GM18505 (cell line): ENCODE results near the gene CYP4V2.

Experiments used
- ATAC-seq: cut with Tn5 transposase; IDR thresholded peaks from one replicate; pipeline ENCODE4 v1.9.1; 2021; ENCODE audit not compliant: unreplicated experiment
- POLR2A ChIP-seq: IDR thresholded peaks from 4 replicates; pipeline ENCODE4 v1.6.1; 2011; ENCODE audit warnings: borderline replicate concordance; ENCODE audit not compliant: insufficient read depth, insufficient read length; ENCODE audit errors: extremely low read depth

The CYP4V2 gene

DNA sequence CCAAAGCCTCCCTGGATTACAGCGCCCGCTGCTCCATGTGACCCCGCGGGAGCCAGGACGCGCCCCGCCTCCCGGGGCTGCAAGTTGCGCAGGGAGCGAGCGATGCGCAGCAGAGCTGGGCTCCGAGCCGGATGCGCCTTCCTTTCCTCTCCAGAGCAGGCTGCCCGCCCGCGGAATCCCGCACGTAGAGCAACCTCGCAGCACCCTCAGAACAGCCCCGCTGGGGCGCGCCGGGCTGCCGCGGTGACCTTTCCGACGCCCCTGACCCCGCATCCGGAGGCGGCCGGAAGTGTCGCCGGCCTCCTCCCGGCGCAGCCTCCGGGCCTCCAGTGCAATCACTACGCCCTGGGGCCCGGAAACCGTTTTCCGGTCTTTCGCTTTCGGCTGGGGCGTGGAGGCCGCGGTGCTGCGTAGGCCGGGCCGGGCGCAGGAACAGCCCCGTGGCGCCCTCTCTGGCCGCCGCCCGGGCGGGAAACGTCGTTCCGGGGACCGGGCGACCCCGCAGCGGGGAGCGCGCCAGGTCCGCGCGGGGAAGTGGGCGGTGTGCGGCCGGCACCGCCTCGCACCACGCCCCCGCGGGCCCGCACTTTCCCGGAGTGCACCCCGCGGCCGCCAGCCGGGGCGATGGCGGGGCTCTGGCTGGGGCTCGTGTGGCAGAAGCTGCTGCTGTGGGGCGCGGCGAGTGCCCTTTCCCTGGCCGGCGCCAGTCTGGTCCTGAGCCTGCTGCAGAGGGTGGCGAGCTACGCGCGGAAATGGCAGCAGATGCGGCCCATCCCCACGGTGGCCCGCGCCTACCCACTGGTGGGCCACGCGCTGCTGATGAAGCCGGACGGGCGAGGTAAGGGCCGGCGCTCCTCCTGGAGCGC, at the start of gene CYP4V2:
Gene CYP4V2, plus strand, starts transcription at position 368 of the 866 bp plus-strand sequence. Its CDS starts 257 bp downstream, at position 625.
- TF ChIP-seq POLR2A = peak; percentile 81
- ATAC-seq = peak; percentile 91

- no peak for TF ChIP-seq POLR2A
- peak; percentile 58 for ATAC-seq
Observed at GRCh38 chr4:186144198-186144945, 47.0 kb upstream of the CYP4V2 start.

DNA sequence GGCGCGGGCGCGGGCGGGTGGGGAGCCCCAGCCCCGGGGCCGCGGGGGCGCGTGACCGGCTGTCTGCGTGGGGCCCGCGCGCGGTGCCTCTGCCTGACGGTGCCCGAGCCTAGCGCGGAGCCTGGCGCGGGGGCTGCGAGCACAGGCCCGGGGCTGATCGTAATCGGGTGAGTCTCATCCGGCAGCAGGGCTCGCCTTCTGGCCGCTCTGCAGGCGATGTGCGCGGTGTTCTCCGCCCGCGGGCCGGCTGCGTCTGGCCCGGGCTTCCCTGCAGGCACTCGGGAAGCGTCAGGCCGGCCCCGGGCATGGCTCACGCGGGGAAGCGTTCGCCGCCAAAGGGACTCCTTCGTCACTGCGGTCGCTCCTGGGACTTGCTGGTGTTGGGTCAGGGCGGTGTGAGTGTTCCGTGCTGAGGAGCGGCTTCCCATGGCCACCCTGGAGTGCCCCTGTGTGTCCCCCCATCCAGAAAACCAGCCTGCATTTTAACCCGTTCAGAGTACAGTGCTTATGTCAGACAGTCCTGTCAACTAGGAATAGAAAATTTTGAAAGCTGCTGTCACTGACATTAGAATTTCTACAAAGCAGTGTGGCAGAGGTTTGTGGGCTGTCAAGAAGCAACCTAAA, 46.3 kb upstream of the CYP4V2 start:
- ATAC-seq = peak; percentile 49
- TF ChIP-seq POLR2A = no peak

DNA sequence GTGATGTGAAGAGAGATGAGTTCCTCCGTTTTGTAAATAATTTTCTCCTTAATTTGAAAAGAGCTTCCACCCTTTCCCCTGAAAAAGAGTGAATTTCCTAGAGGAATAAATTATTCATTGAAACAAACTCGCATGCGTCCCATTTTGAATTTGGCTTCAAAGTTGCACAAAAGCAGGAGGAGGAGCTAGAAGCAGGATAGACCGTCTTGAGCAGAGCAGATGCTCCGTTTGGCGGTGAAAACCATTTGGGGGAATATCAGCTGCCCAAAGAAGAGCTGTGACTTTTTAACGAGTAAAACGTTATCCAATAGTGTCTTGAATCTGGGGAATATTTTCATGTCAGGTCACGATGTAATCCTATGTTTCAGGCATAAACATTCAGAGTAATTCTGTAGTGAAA, 44.9 kb upstream of the CYP4V2 start:
- no peak for TF ChIP-seq POLR2A
- no peak for ATAC-seq

DNA sequence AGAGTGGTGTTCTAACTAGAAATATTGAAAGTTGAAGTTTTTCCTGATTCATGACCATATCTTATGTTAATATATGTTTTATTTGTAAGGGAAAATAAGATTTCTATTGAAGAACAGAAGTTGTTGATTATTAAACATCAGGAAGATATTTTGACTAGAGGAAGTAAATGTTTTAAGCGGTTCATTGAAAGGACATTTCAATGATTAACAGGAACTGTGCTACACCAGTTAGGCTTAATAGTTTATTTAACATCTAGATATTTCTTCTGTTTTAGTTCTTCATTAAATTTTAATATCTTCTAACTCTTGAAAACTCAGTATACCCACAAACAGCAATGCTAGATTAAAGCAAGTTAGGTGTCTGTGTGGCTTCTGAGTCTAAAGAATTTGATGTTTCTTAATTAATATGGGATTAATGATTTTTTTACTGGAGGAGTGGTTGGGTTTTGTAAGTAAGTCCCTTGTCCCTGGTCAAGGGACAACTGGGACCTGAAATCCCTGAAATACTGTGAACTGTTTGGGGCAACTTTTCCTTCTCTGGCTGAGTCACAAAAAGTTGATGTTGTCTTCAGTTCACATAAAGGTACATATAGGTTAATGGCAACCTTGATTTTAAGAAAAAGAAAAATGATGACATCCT, 42.9 kb upstream of the CYP4V2 start:
- no peak for ATAC-seq

DNA sequence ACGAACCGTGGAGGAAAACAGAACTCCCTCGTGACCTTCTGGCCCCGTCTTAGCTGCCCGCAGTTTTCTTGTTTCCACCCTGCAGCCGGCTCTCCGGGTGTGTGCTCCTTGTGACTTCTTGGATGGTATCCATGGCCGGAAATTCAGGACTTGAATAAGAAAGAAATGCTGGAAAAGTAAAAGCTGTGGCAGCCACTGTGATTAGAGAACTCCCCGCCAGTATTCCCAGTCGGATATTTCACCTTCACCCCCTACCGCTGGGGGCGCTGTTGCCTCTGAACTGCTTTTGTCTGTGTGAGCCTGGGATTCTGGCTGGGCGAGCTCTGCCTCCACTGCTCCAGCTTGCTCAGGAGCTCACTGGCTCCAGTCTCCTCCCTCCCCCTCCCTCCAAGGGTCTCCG, 41.5 kb upstream of the CYP4V2 start:
- no peak for TF ChIP-seq POLR2A
- ATAC-seq = no peak

More for the DNA sequence above, 42.9 kb upstream of the CYP4V2 start:
- TF ChIP-seq POLR2A = no peak

DNA sequence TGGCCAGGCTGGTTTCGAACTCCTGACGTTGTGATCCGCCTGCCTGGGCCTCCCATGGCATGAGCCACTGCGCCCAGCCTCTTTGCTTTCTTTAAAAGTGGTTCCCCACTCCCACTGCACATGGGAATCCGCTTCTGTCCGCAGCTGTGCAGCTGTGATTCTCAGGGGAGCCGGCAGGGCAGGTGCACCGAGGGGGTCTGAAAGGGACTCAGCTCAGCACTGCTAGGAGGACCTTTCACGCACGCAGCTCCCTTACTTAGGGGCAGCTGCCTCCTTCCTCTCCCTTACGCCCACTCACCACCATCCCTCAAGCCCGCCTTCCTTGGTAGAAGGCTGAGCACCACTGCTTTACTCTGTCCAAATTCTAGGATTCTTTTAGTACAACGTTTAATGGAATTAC, 40.4 kb upstream of the CYP4V2 start:
- ATAC-seq = no peak
- TF ChIP-seq POLR2A = no peak

DNA sequence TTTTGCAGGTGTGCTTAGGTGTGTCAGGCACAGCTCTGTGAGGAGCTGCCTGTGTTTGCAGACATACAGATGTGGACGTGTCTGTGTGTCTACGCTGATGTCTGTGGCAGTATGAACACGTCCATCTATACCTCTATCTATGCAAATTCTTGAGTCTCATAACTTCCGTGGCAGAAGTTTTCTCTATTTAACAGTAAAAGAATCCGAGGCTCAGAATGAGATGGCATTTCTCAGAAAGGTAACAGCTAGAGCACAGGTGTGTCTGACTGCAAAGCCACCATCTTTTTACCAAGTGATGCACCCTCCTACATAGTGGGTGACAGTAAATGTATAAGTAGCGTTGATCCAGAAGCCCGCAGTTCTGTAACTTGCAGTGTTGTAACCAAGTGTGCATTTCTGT, 39.9 kb upstream of the CYP4V2 start:
- no peak for TF ChIP-seq POLR2A
- ATAC-seq = no peak

GRCh38 chr4:186158021-186158813, 33.1 kb upstream of the CYP4V2 start:
- peak; percentile 76 for ATAC-seq
- TF ChIP-seq POLR2A = no peak

- TF ChIP-seq POLR2A = no peak
- ATAC-seq = no peak
Observed at GRCh38 chr4:186158966-186159365, 32.4 kb upstream of the CYP4V2 start.

- no peak for TF ChIP-seq POLR2A
- no peak for ATAC-seq
Observed at GRCh38 chr4:186159613-186160012, 31.8 kb upstream of the CYP4V2 start.

GRCh38 chr4:186161138-186161537, 30.2 kb upstream of the CYP4V2 start:
- peak; percentile 72 for ATAC-seq
- peak; percentile 29 for TF ChIP-seq POLR2A
